ENCODE results near the gene GSTM1. TPM values are rescaled to one million over a fixed set of nuclear protein-coding genes. Genes with fewer than 3 reads are reported as not detected.
"Not testable (repeated sequence)": the region's sequence is repeated elsewhere in the genome, so short reads cannot be mapped to it uniquely, and the experiment has no call there.

The GSTM1 gene
- polyA plus RNA-seq, 3 donors, result 13.5 to 27.7 TPM; not detected in 1

DNA sequence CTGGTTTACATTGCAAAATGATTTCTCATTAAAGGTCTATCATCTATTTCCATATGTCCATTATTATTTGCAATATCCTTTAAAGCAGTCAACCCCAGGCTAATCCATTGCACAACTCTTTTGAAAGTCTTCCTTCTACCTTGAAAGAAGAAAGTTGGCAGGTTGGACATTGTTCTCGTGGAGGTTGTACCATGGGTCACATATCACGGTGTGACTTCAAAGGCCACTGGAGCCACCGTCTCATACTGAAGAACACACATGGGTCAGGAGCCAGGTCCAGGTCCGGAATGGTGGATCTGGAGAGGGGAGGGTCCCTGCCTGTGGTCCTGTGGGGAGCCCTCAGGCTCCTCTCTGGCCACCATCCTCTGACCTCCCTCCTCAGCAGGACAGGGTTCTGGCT lies 1.7 kb upstream of the GSTM1 start:
- WGBS (ENCODE audit: insufficient coverage), result no CpG with 5 or more reads among the region's 4 CpGs
- H3K4me3 Mint-ChIP-seq; H3K4me1 ChIP-seq (ENCODE audit: control insufficient read depth in 1 of 2, insufficient read depth in 2 of 2, low read length in 2 of 2); H3K79me2 ChIP-seq (ENCODE audit: insufficient read depth, low read length); H4K20me1 ChIP-seq (ENCODE audit: insufficient read depth, low read length); intact Hi-C loops (cut with micrococcal nuclease); H2AFZ ChIP-seq (ENCODE audit: insufficient read depth, low read depth, low read length, poor library complexity, severe bottlenecking); H3K27me3 ChIP-seq (ENCODE audit: control insufficient read depth in 2 of 2, insufficient read depth in 2 of 2, low read length in 2 of 2); DNase-seq; H3K4me2 ChIP-seq (replicated peaks; ENCODE audit: extremely low read depth, low read length, poor library complexity, severe bottlenecking); H3K27me3 Mint-ChIP-seq (ENCODE audit: low read depth in 3 of 3); H3K27ac Mint-ChIP-seq; H3K36me3 Mint-ChIP-seq; H3K9me3 ChIP-seq (replicated peaks in 1 of 2; ENCODE audit: control insufficient read depth in 1 of 2, insufficient read depth in 1 of 2, low read length in 2 of 2); H3K4me3 ChIP-seq (replicated peaks in 1 of 3; ENCODE audit: low read depth in 2 of 3, low read length in 3 of 3); H3K4me1 Mint-ChIP-seq; H3K36me3 ChIP-seq (replicated peaks in 1 of 2; ENCODE audit: control insufficient read depth in 1 of 2, insufficient read depth in 2 of 2, low read length in 2 of 2); H3K9ac ChIP-seq (ENCODE audit: insufficient read depth, low read length, poor library complexity, severe bottlenecking); H3K27ac ChIP-seq (ENCODE audit: low read depth in 1 of 2, low read length in 2 of 2): not testable (repeated sequence)
- peaks cover 0 to 11% (median 7%) of the 10 kb centered on the region in 7 donors for H3K9me3 Mint-ChIP-seq

- H2AFZ ChIP-seq (ENCODE audit: insufficient read depth, low read depth, low read length, poor library complexity, severe bottlenecking); H3K4me1 ChIP-seq (ENCODE audit: control insufficient read depth in 1 of 2, insufficient read depth in 2 of 2, low read length in 2 of 2); H3K79me2 ChIP-seq (ENCODE audit: insufficient read depth, low read length); H3K4me2 ChIP-seq (replicated peaks; ENCODE audit: extremely low read depth, low read length, poor library complexity, severe bottlenecking); H3K27me3 ChIP-seq (ENCODE audit: control insufficient read depth in 2 of 2, insufficient read depth in 2 of 2, low read length in 2 of 2); H3K9me3 ChIP-seq (replicated peaks in 1 of 2; ENCODE audit: control insufficient read depth in 1 of 2, insufficient read depth in 1 of 2, low read length in 2 of 2); H3K4me1 Mint-ChIP-seq; H3K36me3 ChIP-seq (replicated peaks in 1 of 2; ENCODE audit: control insufficient read depth in 1 of 2, insufficient read depth in 2 of 2, low read length in 2 of 2); H3K4me3 ChIP-seq (replicated peaks in 1 of 3; ENCODE audit: low read depth in 2 of 3, low read length in 3 of 3); H4K20me1 ChIP-seq (ENCODE audit: insufficient read depth, low read length); H3K36me3 Mint-ChIP-seq; H3K27me3 Mint-ChIP-seq (ENCODE audit: low read depth in 3 of 3); H3K9ac ChIP-seq (ENCODE audit: insufficient read depth, low read length, poor library complexity, severe bottlenecking); DNase-seq; intact Hi-C loops (cut with micrococcal nuclease): not testable (repeated sequence)
- Mint-ChIP-seq H3K9me3 (peaks cover 0 to 11% (median 7%) of the 10 kb centered on the region in 7 donors), H3K4me3 (peak overlapping the region in 1 of 2 donors; percentile 96), H3K27ac (peak overlapping the region in 5 of 7 donors; percentile 28 to 85 (median 81))
- WGBS (ENCODE audit: insufficient coverage), result 100% methylated on average over 1 of the region's 11 CpGs
- H3K27ac ChIP-seq (ENCODE audit: low read depth in 1 of 2, low read length in 2 of 2), result peak overlapping the region in 1 of 2 donors; percentile 38
These were observed 508 bp upstream of the GSTM1 start for GRCh38 chr1:109687109-109687508.

DNA sequence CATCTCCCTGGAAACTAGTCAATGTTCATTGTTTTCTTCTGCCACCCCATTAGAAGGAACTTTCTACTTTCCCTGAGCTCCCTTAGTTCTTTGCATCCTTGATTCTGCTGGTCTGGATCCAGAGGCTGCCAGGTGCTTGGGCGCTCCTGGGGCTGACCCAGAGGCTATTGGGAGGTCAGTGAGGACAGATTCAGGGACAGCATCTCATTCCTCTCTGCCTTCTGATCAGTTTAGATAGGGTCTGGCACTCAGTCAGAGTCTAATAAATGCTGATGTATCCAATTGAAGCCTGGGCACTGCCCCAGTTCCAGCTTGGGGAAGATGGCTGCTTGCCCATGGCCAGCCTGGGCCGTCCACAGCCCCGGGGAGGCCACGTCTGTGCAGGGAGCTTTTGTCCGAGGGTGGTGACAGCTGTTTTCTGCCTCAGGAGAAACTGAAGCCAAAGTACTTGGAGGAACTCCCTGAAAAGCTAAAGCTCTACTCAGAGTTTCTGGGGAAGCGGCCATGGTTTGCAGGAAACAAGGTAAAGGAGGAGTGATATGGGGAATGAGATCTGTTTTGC lies 2.3 kb downstream of the GSTM1 start:
- intact Hi-C loops (cut with micrococcal nuclease), result no loop called here
- no CpG with 5 or more reads among the region's 6 CpGs for WGBS (ENCODE audit: insufficient coverage)

More for the DNA sequence above, 2.3 kb downstream of the GSTM1 start:
- Histone ChIP-seq H3K9ac (ENCODE audit: insufficient read depth, low read length, poor library complexity, severe bottlenecking) (no peak overlapping the region), H4K20me1 (ENCODE audit: insufficient read depth, low read length) (no peaks in the 10 kb centered on the region), H3K27ac (ENCODE audit: low read depth in 1 of 2, low read length in 2 of 2) (no peak overlapping the region), H3K27me3 (ENCODE audit: control insufficient read depth in 2 of 2, insufficient read depth in 2 of 2, low read length in 2 of 2) (no peaks in the 10 kb centered on the region), H3K79me2 (ENCODE audit: insufficient read depth, low read length) (no peaks in the 10 kb centered on the region), H3K4me2 (replicated peaks; ENCODE audit: extremely low read depth, low read length, poor library complexity, severe bottlenecking) (no peak overlapping the region), H3K9me3 (replicated peaks in 1 of 2; ENCODE audit: control insufficient read depth in 1 of 2, insufficient read depth in 1 of 2, low read length in 2 of 2) (no peaks in the 10 kb centered on the region), H3K4me3 (replicated peaks in 1 of 3; ENCODE audit: low read depth in 2 of 3, low read length in 3 of 3) (no peak overlapping the region), H2AFZ (ENCODE audit: insufficient read depth, low read depth, low read length, poor library complexity, severe bottlenecking) (no peak overlapping the region), H3K36me3 (replicated peaks in 1 of 2; ENCODE audit: control insufficient read depth in 1 of 2, insufficient read depth in 2 of 2, low read length in 2 of 2) (no peaks in the 10 kb centered on the region), H3K4me1 (ENCODE audit: control insufficient read depth in 1 of 2, insufficient read depth in 2 of 2, low read length in 2 of 2) (peaks cover 0 to 10% of the 10 kb centered on the region in 2 donors)
- Mint-ChIP-seq H3K36me3 (peaks cover 0 to 9% of the 10 kb centered on the region in 2 donors), H3K27me3 (ENCODE audit: low read depth in 3 of 3) (no peaks in the 10 kb centered on the region), H3K9me3 (peaks cover 0 to 5% (median under 1%) of the 10 kb centered on the region in 7 donors), H3K4me1 (no peaks in the 10 kb centered on the region), H3K4me3 (no peak overlapping the region), H3K27ac (no peak overlapping the region)
- TF ChIP-seq, protein P1, sequence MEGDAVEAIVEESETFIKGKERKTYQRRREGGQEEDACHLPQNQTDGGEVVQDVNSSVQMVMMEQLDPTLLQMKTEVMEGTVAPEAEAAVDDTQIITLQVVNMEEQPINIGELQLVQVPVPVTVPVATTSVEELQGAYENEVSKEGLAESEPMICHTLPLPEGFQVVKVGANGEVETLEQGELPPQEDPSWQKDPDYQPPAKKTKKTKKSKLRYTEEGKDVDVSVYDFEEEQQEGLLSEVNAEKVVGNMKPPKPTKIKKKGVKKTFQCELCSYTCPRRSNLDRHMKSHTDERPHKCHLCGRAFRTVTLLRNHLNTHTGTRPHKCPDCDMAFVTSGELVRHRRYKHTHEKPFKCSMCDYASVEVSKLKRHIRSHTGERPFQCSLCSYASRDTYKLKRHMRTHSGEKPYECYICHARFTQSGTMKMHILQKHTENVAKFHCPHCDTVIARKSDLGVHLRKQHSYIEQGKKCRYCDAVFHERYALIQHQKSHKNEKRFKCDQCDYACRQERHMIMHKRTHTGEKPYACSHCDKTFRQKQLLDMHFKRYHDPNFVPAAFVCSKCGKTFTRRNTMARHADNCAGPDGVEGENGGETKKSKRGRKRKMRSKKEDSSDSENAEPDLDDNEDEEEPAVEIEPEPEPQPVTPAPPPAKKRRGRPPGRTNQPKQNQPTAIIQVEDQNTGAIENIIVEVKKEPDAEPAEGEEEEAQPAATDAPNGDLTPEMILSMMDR (IDR thresholded peaks at IDR 0.05), result no peak
- DNase-seq, result no peak

All from CD14-positive monocyte (primary cell).